HG03135 (cell line): Measurements from ENCODE around the gene C12orf75.
"Not testable (repeated sequence)": the region's sequence is repeated elsewhere in the genome, so short reads cannot be mapped to it uniquely, and the experiment has no call there.

Experiments used
- ATAC-seq: cut with Tn5 transposase; IDR thresholded peaks from one replicate; pipeline ENCODE4 v1.9.1; 2021; ENCODE audit warnings: mild to moderate bottlenecking, moderate library complexity; ENCODE audit not compliant: unreplicated experiment

The C12orf75 gene

GRCh38 chr12:105330283-105330930, at the start of gene C12orf75:
C12orf75 (plus strand) TSS chr12:105330691; CDS start chr12:105330892, 201 bp downstream.
- ATAC-seq = peak; percentile 81

DNA sequence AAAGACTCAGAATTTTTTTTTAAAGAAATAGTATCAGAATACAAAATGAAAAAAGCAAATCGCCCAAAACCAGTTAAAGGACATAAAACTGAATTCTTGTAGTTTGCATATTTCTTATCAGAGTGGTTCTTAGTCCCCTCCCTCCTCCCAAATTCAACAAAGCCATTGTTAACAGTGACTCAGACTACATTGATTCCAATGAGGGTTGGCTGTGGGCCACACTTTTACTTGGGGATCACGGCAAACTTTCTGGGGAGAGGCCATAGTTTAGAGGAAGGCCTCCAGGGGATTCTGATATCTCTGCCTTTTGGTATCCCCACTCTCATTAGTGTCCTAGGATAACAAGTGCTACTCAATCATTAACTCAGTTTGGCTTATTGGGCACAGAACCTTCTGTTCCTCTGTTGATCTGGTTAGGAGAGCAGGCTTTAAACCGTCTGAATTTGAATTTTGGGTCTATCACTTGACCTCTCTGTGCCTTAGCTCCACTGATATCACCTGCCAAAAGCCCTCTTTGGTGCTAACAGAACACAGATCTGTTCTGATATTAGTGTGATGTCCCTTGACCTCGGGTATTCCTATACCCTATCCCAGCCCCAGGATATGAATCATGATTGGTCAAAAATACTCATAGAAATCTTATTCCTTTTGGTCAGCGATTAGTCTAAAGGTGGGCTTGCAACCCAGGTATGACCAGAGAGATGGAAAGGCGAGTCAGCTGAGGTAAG, 49.4 kb upstream of the C12orf75 start:
- ATAC-seq = no peak

DNA sequence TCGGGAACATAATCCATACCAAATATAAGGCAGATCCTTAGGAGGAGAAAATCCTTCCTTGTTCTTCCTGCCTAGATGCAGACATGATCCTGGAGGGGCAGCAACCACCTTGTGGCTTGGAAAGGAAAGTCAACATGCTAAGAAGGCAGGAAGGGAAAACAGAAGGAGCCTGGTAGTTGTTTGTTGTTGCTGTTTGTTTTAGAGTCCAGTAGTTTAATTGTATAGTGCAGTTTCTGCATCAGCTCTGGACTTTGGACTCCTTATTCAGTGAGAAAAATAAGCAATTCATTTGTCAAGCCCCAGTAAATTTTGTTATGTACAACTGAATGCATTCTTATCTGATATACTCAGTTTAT, 48.8 kb upstream of the C12orf75 start:
- ATAC-seq = no peak

DNA sequence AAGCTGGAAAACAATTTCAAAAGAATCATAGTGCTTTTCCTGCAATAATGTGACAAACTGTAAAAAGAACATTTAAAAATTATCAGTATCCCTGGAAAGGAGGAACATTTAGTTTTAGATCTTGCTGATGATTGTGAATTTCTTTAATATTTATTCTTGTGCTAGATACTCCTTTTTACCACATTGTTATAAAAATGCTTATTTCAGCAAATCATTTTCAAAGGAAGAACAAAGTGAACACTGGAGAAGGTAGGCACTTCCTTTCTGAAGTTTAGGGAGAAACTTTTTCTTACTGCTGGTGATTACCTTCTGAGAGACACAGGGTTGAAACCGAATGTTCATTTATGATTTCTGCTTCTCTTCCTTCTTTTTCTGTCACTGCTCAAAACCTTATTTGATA, 45.1 kb upstream of the C12orf75 start:
- no peak for ATAC-seq

- no peak for ATAC-seq
These were observed 43.1 kb upstream of the C12orf75 start for GRCh38 chr12:105287408-105287807.

DNA sequence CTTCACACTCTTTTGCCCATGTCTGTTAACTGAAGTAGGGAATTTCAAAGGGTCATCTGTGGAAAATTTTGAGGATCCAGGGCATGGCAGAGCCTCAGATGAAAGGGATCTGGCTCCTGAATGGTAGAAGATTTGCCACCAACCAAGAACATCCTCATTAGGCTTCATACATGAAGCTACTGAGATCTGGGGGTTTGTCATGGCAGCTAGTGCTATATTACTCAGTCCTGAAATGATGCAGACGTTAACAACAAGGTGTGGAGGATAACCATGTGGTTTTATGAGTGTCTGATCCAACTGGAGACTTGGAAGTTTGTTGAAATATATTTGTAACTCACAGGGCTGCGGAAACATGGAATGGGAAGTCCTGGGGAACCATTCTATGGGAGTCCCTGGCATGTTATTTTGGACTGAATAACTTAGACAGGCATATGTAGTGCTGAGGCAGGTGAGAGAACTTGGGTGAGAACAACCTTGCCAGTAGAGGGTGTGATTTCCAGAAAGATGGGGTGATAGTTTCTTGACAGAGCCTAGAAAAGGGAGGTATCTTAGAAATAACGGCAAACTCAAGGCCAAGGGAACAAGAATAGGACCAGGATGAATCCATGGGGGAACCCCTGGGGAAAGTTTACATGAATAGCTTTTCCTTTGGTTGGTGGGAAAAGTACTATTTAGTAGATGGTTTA, 42.0 kb upstream of the C12orf75 start:
- ATAC-seq = no peak

- ATAC-seq = no peak
These were observed 41.2 kb upstream of the C12orf75 start for GRCh38 chr12:105289114-105289904.

DNA sequence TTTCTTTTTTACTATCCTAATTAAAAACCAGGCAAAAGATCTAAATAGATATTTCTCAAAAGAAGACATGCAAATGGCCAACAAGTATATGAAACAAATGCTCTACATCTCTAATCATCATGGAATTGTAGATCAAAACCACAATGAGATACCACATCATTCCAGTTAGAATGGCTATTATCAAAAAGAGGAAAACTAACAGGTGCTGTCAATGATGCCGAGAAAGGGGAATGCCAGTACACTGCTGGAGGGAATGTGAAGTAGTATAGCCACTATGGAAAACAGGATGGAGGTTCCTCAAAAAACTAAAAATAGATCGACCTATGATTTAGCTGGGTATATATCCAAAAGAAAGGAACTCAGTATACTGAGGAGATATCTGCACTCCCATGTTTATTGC, 39.0 kb upstream of the C12orf75 start:
- ATAC-seq = no peak

DNA sequence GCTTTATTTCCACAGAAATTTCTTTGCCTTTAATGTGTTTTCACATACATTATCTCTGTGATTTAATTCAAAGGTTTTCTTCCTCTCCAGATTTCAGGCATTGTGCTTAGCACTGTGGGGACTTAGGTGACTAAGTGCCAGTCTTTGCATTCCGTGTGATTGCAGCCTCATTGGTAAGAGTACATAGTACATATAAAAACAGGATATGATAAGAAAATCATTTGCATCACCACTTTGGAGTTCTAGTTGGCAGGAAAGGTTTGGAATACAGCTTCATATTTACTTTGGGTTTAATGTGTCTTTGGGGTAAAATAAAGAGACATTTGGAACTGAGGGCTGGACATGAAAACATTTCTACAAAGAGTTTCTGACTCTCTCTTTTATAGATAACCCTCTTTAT, 37.8 kb upstream of the C12orf75 start:
- no peak for ATAC-seq

- no peak for ATAC-seq
These were observed 37.3 kb upstream of the C12orf75 start for GRCh38 chr12:105293187-105293586.

- no peak for ATAC-seq
These were observed 36.3 kb upstream of the C12orf75 start for GRCh38 chr12:105294161-105294560.

- no peak for ATAC-seq
These were observed 35.5 kb upstream of the C12orf75 start for GRCh38 chr12:105294886-105295479.

- no peak for ATAC-seq
These were observed 34.1 kb upstream of the C12orf75 start for GRCh38 chr12:105296116-105297089.

DNA sequence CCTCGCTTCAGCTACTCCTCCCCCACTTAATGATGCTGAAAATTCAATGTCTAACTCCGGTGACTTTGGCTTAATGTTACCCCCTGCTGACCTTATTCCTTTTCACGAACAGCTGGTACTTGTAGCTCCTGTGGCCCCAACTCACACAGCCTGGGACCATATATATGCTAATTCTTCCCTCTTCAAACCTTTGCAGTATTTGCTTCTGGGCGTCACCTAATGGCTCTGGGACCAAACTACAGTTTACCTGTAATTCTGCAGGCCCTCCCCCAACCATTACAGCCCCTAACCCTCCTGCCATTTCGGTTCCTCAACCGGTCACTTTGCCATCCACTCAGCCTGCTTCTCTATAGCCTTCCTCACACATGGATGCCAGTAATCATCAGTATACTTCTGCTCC, 29.6 kb upstream of the C12orf75 start:
- no peak for ATAC-seq

DNA sequence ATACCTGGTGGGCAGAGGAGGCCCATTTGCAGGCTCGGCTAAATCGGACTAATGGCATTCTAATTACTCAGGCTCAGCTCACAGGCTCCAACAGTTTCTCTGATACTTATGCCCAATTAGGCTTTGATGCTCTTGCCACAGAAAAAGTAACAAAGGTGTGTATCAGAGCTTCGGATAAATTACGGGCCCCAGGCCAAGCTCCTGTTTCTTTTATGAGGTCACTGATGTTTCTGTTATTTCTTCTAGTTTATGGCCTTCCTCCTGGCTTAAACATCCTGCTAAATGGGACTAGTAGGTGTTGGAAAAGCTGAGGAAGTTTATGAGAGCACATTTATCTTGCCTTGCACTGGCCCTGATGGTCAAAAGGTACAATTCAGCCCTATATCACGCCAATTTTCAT, 28.8 kb upstream of the C12orf75 start:
- ATAC-seq = no peak

DNA sequence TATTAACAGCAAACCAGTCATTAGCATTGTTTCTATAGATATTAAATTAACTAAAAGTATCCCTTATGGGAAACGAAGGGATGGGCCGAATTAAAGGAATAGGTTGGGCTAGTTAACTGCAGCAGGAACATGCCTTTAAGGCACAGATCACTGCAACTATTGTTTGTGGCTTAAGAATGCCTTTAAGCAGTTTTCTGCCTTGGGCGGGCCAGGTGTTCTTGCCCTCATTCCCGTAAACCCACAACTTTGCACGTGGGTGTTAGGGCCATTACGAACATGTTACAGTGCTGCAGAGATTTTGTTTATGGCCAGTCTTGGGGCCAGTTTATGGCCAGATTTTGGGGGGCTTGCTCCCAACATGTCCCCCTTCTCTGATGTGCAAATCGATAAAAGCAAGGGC, 27.5 kb upstream of the C12orf75 start:
- not testable (repeated sequence) for ATAC-seq

DNA sequence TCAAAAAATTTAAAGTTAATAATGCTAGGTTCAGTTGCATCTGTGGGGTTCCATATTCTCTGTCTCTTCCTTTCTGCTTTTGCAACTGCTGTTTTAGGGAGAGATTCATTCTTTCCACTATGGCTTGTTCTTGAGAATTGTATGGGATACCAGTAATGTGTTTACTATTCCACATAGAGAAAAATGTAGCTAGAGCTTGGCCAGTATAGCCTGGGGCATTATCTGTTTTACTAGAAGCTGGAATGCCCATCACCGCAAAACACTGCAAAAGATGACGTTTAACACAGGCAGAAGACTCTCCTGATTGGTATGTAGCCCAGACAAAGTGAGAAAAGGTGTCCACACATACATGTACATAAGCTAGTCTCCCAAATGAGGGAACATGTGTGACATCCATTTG, 25.9 kb upstream of the C12orf75 start:
- not testable (repeated sequence) for ATAC-seq

DNA sequence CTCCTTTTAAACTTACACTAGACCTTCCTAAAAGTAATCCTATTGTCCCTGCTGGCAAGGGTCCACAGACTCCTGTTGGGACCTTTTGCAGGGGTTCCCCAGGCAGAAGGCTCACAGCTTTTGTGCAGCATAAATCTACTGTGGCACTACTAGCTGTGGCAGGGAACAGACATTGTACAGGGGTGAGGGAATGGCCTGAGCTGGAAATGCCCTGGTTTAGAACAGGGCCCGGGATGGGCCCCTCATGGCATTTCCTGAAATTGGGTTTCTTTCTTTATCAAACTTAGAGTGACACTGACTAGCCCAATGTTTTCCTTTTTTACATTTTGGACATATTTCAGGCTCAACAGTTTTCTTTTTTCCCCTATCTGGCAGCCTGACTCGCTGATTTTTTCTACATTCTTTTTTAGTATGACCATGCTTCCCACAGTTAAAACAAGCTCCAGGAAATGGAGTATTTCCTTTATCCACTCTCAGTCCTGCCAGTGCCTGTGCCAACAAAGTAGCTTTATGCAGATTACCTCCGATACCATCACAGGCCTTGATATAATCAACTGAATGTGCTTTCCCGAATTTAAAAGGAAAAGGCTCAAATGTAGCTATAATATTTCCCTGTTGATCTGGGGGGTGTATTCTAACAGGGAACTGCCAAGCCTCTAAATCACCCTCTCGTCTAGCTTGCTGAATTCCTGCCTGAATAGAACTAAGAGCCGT, 22.7 kb upstream of the C12orf75 start:
- not testable (repeated sequence) for ATAC-seq

DNA sequence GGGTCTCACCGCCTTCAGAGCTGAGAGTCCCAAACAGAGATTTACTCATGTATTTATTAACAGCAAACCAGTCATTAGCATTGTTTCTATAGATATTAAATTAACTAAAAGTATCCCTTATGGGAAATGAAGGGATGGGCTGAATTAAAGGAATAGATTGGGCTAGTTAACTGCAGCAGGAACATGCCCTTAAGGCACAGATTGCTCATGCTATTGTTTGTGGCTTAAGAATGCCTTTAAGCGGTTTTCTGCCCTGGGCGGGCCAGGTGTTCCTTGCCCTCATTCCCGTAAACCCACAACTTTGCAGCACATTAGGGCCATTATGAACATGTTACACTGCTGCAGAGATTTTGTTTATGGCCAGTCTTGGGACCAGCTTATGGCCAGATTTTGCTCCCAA, 21.7 kb upstream of the C12orf75 start:
- not testable (repeated sequence) for ATAC-seq
